D341Med (cell line): ENCODE data around the gene WTAP.
A peak's percentile ranks its signal among the peaks of the same experiment; 100 is the strongest.
"Not testable (repeated sequence)": the region's sequence is repeated elsewhere in the genome, so short reads cannot be mapped to it uniquely, and the experiment has no call there.

Experiments
- DNase-seq: peaks from one replicate; pipeline ENCODE4 v3.0.0; 2012; ENCODE audit warnings: low spot score

The WTAP gene

DNA sequence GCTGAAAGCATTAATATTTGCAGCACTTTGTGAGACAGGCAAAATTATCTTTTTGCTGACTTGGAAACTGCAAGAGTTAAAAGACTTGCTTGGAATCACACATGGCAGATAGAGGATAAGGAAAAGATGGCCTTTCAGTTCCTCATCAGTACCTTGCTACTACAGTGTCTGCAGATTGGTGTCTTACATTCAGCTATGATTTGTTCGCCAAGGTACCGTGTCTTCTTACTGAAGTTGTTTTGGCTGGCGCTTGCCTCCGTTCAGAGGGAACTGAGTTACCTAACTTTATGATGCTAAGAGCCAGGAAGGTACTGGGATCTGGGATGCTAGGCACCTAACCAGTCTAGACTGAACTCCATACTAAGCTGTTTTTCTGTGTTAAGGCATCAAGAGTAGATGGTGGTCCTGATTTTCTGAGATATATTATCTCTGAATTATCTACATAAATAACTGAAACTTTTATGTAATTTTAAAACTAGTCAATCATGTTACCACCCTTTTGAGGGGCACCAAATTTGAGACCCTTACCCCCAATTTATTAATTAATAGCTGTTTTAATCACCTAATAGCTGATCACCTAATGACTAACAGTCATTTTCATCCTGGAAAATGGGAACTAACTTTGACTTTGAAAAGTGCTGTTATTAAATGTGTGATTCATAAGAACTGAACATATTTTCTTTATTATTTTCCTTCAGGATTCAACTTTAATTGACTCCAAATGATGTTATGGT, 2.5 kb downstream of the WTAP start:
- no peak for DNase-seq

DNA sequence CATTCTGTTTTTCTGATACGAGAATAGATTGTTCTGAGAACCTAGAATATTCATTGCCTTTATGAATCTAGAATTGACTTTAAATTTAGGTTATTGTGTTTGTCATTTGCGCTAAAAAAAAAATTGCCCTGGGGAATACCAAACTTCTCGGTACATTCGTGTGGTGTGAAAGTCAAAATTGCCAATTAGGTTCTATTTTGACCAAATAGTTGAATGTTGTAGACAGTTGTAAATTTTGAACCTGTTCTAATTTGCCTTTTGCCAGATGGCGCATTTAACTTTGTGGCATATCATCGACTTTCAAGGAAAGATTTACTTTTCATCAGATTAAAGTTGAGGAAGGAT, 3.0 kb downstream of the WTAP start:
- no peak for DNase-seq

GRCh38 chr6:159732550-159732949, 5.2 kb downstream of the WTAP start:
- DNase-seq = not testable (repeated sequence)

DNA sequence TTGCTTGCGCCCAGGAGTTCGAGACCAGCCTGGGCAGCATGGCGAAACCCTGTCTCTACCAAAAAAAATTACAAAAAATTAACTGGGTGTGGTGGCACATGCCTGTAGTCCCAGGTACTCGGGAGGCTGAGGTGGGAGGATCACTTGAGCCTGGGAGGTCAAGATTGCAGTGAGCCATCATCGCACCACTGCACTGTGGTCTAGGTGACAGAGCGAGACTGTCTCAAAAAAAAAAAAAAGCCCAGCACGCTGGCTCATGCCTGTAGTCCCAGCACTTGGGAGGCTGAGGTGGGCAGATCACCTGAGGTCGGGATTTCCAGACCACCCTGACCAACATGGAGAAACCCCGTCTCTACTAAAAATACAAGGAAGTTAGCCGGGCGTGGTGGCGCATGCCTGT, 6.1 kb downstream of the WTAP start:
- not testable (repeated sequence) for DNase-seq

DNA sequence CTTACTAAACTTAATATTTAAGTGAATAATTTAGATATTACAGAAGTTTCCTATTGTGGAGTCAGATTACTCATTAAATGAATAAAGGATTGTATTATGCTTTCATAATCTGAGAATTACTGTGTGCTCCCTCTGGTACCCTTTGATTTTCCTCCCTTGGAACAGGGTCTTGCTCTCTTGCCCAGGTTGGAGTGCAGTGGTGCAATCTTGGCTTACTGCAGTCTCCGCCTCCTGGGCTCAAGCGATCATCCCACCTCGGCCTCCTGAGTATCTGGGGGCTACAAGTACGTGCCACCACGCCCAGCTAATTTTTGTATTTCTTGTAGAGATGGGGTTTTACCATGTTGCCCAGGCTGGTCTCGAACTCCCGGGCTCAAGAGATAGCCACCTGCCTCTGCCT, 9.6 kb downstream of the WTAP start:
- no peak for DNase-seq

DNA sequence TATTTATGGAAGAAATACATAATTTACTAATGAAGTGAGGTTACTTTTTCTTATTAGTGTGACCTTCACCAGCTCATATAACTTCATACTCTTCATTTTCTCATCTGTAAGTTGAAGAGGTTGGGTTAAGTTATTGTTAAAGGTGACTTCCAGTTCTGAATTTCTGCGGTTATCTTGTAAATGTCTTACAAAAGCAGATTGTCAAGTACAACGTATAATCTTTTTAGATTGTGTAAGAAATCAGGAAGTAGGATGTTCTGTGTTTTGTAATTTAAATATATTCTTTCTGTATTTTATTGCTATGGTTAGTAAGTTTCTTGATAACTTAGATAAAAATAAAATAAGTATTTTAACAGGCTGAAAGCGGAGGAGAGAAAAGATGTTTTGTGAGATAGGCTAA, 12.0 kb downstream of the WTAP start:
- no peak for DNase-seq

DNA sequence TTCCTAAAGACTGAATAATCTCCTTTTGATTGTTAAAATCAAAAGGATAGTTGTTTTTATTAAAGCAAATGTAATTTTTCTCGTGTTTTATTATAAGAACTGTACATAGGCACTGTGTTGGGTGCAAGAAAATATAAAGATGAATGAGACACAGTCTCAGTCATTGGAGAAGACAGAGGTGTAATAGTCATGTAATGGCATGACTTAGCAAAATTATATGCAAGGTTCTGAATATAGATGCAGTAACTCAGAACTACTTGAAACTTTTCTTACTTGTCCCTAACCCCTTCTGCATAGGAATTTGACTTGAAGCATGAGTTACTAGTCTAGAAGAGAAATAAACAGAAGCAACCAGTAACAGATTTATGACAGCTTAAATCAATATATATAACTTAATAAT, 14.9 kb downstream of the WTAP start:
- no peak for DNase-seq

GRCh38 chr6:159745081-159745480, 17.8 kb downstream of the WTAP start:
- no peak for DNase-seq

- no peak for DNase-seq
Measured at GRCh38 chr6:159746759-159747158, 19.5 kb downstream of the WTAP start.

GRCh38 chr6:159748127-159748526, 20.8 kb downstream of the WTAP start:
- not testable (repeated sequence) for DNase-seq

- DNase-seq = no peak
Measured at GRCh38 chr6:159751448-159751847, 24.1 kb downstream of the WTAP start.

DNA sequence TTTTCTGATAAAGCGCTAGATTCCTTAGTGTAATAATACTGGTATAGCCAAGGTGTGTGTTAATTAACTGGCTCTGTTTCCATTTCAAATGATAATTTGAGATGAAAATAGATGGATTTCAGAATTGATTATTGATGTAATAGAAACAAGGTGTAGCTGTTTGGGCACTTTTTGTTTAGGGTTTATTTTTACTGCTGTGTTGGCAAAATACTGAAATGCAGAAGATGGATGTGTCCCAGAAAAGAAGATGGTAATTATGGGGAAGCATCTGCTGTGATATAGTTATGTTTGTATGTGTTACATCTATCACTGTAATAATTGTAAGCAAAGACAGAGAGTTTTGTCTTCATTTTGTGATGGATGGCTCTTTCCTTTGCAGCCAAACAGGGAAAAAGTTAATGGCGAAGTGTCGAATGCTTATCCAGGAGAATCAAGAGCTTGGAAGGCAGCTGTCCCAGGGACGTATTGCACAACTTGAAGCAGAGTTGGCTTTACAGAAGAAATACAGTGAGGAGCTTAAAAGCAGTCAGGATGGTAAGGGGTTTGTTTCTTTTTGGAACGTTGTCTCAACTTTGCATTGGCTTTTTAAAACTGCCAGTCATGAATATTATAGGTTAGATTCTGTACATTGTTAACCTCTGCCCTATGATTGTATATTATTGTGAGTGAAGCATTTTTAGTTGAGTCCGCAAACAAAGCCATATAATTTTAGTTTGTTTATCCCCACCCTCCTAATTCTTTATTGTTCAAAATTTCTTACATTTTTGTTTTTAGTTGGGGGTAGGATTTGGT, 26.0 kb downstream of the WTAP start:
- no peak for DNase-seq

DNA sequence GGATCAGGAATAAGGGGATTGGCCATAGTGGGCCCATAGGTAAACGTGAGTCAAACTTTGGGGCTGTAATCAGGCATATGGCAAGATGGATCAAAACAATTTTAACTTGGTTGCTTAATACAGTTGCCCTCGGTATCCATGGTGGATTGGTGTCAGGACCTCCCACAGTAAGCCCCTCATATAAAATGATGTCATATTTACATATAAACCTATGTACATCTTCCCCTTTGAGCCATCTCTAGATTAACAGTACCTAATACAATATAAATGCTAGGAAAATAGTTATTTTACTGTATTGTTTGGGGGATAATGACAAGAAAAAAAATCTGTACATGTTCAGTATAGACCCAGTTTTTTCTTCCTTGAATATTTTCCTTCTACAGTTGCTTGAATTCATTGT, 27.1 kb downstream of the WTAP start:
- no peak for DNase-seq

DNA sequence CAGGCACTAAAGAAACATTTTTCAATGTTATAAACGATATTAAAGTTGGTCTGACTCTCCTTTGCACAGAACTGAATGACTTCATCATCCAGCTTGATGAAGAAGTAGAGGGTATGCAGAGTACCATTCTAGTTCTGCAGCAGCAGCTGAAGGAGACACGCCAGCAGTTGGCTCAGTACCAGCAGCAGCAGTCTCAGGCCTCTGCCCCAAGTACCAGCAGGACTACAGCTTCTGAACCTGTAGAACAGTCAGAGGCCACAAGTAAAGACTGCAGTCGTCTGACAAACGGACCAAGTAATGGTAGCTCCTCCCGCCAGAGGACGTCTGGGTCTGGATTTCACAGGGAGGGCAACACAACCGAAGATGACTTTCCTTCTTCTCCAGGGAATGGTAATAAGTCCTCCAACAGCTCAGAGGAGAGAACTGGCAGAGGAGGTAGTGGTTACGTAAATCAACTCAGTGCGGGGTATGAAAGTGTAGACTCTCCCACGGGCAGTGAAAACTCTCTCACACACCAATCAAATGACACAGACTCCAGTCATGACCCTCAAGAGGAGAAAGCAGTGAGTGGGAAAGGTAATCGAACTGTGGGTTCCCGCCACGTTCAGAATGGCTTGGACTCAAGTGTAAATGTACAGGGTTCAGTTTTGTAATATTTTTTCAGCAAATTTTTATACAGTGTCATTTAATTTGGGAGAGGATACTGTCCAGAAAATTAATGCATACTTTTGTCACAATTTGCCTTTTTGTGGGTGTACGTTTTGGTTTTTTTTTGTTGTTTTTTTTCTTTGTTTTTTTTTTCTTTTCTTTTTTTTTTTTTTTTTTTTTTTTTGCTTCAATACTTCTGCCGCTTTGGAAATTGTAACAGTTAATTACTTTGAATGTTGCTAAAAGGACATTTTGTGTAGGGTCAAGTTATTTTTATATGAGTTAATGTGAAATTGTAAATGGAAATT, 27.9 kb downstream of the WTAP start:
- DNase-seq = no peak

DNA sequence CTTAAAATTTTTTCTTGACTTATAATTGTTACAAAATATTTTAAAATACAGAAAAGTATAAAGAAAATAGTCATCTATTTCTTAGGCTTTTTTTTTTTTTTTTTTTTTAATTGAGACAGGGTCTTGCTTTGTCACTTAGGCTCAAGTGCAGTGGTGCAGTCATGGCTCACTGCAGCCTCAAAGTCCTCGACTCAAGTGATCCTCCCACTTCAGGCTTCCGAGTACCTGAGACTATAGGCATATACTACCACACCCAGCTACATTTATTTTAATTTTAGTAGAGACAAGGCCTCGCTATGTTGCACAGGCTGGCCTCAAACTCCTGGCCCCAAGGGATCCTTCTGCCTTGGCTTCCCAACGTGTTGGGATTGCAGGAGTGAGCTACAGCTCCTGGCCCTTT, 29.2 kb downstream of the WTAP start:
- DNase-seq = no peak

- DNase-seq = no peak
Measured at GRCh38 chr6:159758031-159759001, 31.0 kb downstream of the WTAP start.

DNA sequence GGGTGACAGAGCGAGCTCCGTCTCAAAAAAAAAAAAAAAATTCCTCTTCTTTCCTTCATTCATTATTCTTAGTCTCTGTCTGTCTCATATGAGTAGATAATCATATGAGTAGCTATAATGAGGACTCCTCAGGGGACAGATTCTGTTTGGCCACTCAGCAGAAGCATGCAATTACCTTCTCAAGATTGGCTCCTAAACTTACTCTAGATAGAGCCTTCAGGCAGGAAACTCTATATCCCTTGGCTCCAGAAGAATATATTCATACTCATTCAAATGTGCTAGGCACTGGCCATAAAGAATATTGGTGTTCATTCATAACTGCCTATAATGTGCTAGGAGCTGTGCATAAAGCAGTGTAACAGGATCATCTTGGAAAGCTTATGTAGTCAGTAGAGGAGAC, 32.3 kb downstream of the WTAP start:
- DNase-seq = no peak

- DNase-seq = no peak
Measured at GRCh38 chr6:159760602-159761057, 33.3 kb downstream of the WTAP start.

DNA sequence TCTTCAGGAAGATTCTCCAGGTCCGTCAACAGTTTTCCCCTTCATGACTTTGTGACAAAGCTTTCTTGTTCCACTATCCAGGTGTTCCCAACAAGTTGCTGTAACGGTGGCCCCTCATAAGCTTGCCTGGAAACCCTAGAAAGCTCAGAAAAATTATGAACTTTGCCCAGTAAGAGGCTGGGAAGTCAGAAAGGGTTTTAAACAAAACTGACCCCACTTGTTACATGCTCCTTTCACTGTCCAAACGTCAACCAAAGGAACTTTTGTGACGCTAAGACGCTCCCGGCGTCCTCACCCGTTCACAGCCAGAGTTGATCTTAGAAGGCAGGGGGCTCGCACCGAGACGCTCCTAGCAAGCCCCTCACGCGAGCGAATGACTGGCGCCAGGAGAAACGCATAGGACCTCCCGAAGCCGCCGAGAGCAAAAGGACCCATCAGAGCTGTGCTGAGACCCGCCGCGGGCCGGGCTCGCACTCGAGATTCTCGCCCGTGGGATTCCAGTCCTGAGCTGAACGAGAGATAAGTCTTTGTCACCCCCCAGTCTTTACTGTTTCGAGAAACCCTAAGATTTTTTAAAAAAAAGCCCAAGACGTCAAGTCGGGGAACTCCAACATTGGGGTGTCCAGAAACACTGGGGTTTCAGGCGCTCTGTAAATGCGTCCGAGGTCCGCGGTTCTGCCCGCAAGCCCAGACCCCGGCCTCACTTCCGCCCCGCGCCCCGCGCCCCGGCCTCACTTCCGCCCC, 34.0 kb downstream of the WTAP start:
- DNase-seq = peak; percentile 42

- peak; percentile 99 for DNase-seq
Measured at GRCh38 chr6:159761873-159762680, 34.8 kb downstream of the WTAP start, which contains the start of gene ACAT2. Gene ACAT2 (plus strand): TSS chr6:159762045. CDS start chr6:159762088, 43 bp downstream.
